ENCODE data around the gene TMEM214.

Gene TMEM214

GRCh38 chr2:27085062-27085672, 52.4 kb downstream of the TMEM214 start:
- DNase-seq (ENCODE audit: low read depth): no peak

- peak; percentile 47 for DNase-seq (ENCODE audit: low read depth)
Observed at GRCh38 chr2:27085673-27086089, 52.9 kb downstream of the TMEM214 start.

DNA sequence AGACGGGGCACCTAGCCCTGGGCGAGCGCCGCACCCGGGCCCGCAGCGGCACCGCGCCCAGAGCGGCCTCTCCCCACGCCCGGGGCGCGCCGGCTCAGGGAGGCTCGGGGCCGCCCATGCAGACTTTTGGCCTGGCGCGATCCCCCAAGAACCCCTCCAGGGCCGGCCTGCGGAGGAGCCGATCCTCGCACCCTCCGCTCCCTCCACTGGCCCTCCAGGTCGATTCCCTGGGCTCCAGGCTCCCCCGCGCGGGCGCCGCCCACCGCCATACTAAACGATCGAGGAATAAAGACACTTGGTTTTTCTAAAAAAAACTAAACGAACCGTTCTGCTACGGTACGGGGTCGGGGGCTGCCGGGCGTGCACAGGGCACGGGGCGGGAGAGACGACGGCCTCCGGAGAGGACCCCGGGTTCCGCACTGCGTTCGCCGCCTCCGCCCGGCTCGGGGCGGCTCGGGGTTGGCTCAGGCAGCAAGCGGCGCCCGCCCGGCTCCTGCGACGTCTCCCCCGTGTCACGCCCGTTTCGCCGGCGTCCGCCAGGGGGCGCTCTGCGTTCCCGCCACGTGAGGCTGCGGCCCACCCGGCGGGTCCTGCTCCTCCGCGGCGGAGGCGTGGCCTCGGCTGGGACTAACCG, 53.4 kb downstream of the TMEM214 start:
- DNase-seq (ENCODE audit: low read depth): peak; percentile 79

GRCh38 chr2:27086724-27087593, 54.2 kb downstream of the TMEM214 start, which contains the start of gene KHK:
Gene KHK, plus strand, starts transcription at chr2:27086772. Its CDS starts 488 bp downstream, at chr2:27087260.
- DNase-seq (ENCODE audit: low read depth): no peak

DNA sequence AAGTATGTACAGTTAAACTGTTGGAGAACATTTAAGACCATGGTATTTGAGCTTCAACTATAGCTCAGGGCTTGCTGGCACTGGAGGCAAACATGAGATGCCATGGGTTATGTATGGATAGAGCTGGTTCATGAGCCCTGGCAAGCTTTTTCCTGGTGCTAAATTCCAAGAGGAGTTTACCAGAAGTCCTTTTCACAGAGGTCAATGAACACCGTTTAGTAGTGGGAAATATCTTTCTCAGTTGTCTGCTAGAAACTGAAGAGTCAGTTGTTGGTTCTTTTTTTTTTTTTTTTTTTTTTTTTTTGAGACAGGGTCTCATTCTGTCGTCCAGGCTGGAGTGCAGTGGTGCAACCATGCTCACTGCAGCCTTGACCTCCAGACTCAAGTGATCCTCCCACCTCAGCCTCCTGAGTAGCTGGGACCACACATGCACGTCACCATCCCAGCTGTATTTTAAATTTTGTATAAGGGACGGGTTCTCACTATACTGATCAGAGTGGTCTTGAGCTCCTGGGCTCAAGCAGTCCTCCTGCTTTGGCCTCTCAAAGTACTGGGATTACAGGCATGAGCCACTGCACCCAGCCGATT, 55.2 kb downstream of the TMEM214 start:
- DNase-seq (ENCODE audit: low read depth): no peak

- DNase-seq (ENCODE audit: low read depth): no peak
Observed at GRCh38 chr2:27088634-27089033, 55.9 kb downstream of the TMEM214 start.

- DNase-seq (ENCODE audit: low read depth): no peak
Observed at GRCh38 chr2:27089111-27089954, 56.6 kb downstream of the TMEM214 start.
